ENCODE data around the gene TIPRL.
"Not testable (repeated sequence)": the region's sequence is repeated elsewhere in the genome, so short reads cannot be mapped to it uniquely, and the experiment has no call there.

Gene TIPRL

GRCh38 chr1:168178638-168179437 is at the start of gene TIPRL:
TIPRL (plus strand) TSS chr1:168178962; CDS start chr1:168179078, 116 bp downstream.
- DNase-seq = peak; percentile 98

GRCh38 chr1:168129933-168130332 is 48.8 kb upstream of the TIPRL start:
- DNase-seq = no peak

- no peak for DNase-seq
Measured at GRCh38 chr1:168134132-168134531, 44.6 kb upstream of the TIPRL start.

GRCh38 chr1:168134642-168135041 is 44.1 kb upstream of the TIPRL start:
- no peak for DNase-seq

GRCh38 chr1:168135116-168135920 is 43.4 kb upstream of the TIPRL start:
- no peak for DNase-seq

GRCh38 chr1:168135921-168136708 is 42.6 kb upstream of the TIPRL start:
- DNase-seq = no peak

- DNase-seq = peak; percentile 16 to 25
Measured at GRCh38 chr1:168136709-168137514, 41.9 kb upstream of the TIPRL start, which contains the start of gene GPR161. GPR161 (minus strand) TSS chr1:168136930; CDS start chr1:168104850, 32,080 bp downstream.

- DNase-seq = no peak
Measured at GRCh38 chr1:168137515-168137821, 41.3 kb upstream of the TIPRL start.

- DNase-seq = no peak
Measured at GRCh38 chr1:168138134-168138533, 40.6 kb upstream of the TIPRL start.

GRCh38 chr1:168139070-168139469 is 39.7 kb upstream of the TIPRL start:
- no peak for DNase-seq

GRCh38 chr1:168141871-168142385 is 36.8 kb upstream of the TIPRL start:
- no peak for DNase-seq

GRCh38 chr1:168145184-168146159 is 33.3 kb upstream of the TIPRL start:
- DNase-seq = peak; percentile 80 to 81

- no peak for DNase-seq
Measured at GRCh38 chr1:168146160-168146539, 32.6 kb upstream of the TIPRL start.

- DNase-seq = no peak
Measured at GRCh38 chr1:168146626-168147025, 32.1 kb upstream of the TIPRL start.

- no peak for DNase-seq
Measured at GRCh38 chr1:168148916-168149315, 29.8 kb upstream of the TIPRL start.

GRCh38 chr1:168150283-168150682 is 28.5 kb upstream of the TIPRL start:
- DNase-seq = no peak

- no peak for DNase-seq
Measured at GRCh38 chr1:168151935-168152334, 26.8 kb upstream of the TIPRL start.

GRCh38 chr1:168154707-168155106 is 24.1 kb upstream of the TIPRL start:
- DNase-seq = not testable (repeated sequence)

GRCh38 chr1:168155910-168156309 is 22.9 kb upstream of the TIPRL start:
- DNase-seq = no peak

- no peak for DNase-seq
Measured at GRCh38 chr1:168157638-168158037, 21.1 kb upstream of the TIPRL start.

- no peak for DNase-seq
Measured at GRCh38 chr1:168159251-168159650, 19.5 kb upstream of the TIPRL start.
